Globus pallidus (tissue), 1 donor: ENCODE measurements around the gene LRRC56.

Experiments used
- DNase-seq: peaks from one replicate; pipeline ENCODE4 v3.0.0-alpha.2; 2015; ENCODE audit warnings: low spot score

LRRC56 gene

GRCh38 chr11:575313-575995, 38.1 kb downstream of the LRRC56 start:
- DNase-seq: no peak

GRCh38 chr11:575996-576768, 38.9 kb downstream of the LRRC56 start, which contains the start of gene PHRF1:
PHRF1 (plus strand) TSS chr11:576470; CDS start chr11:581513, 5,043 bp downstream.
- peak; percentile 96 for DNase-seq

GRCh38 chr11:576811-577610, 39.7 kb downstream of the LRRC56 start:
- no peak for DNase-seq

- DNase-seq: no peak
Measured at GRCh38 chr11:577611-577894, 40.2 kb downstream of the LRRC56 start.

- no peak for DNase-seq
Measured at GRCh38 chr11:578276-579035, 41.1 kb downstream of the LRRC56 start.

- no peak for DNase-seq
Measured at GRCh38 chr11:579830-580601, 42.7 kb downstream of the LRRC56 start.

- no peak for DNase-seq
Measured at GRCh38 chr11:581342-581741, 44.0 kb downstream of the LRRC56 start.

GRCh38 chr11:581752-582151, 44.4 kb downstream of the LRRC56 start:
- DNase-seq: no peak

GRCh38 chr11:584287-584686, 47.0 kb downstream of the LRRC56 start:
- DNase-seq: no peak

- DNase-seq: no peak
Measured at GRCh38 chr11:586376-587316, 49.3 kb downstream of the LRRC56 start.

GRCh38 chr11:587546-587945, 50.2 kb downstream of the LRRC56 start:
- no peak for DNase-seq

GRCh38 chr11:587978-588380, 50.7 kb downstream of the LRRC56 start:
- DNase-seq: no peak

- DNase-seq: no peak
Measured at GRCh38 chr11:589798-590197, 52.5 kb downstream of the LRRC56 start.

GRCh38 chr11:590997-591396, 53.7 kb downstream of the LRRC56 start:
- no peak for DNase-seq

- DNase-seq: no peak
Measured at GRCh38 chr11:592501-592900, 55.2 kb downstream of the LRRC56 start.

GRCh38 chr11:592918-593317, 55.6 kb downstream of the LRRC56 start:
- DNase-seq: no peak

GRCh38 chr11:593347-593746, 56.0 kb downstream of the LRRC56 start:
- no peak for DNase-seq

GRCh38 chr11:595400-595799, 58.1 kb downstream of the LRRC56 start:
- DNase-seq: no peak

- DNase-seq: no peak
Measured at GRCh38 chr11:596374-596773, 59.0 kb downstream of the LRRC56 start.

- no peak for DNase-seq
Measured at GRCh38 chr11:597166-597725, 59.9 kb downstream of the LRRC56 start.
